NB4 (cell line): ENCODE results near the gene EBI3.

Experiments used
- DNase-seq: peaks from one replicate; pipeline ENCODE4 v3.0.0; 2010; ENCODE audit warnings: low read depth
- H3K4me3 ChIP-seq: one replicate; pipeline ENCODE4 v1.5.1; 2011; ENCODE audit warnings: mild to moderate bottlenecking, low read depth, low read length, moderate library complexity
- MYC ChIP-seq: IDR thresholded peaks from 2 replicates; pipeline ENCODE4 v1.6.1; 2011; ENCODE audit warnings: low read depth, low read length
- POLR2A ChIP-seq: IDR thresholded peaks from 2 replicates; pipeline ENCODE4 v1.6.1; 2011; ENCODE audit warnings: mild to moderate bottlenecking; ENCODE audit not compliant: insufficient read length; ENCODE audit errors: extremely low read depth
- TF ChIP-seq, protein P1 (sequence below): IDR thresholded peaks from 2 replicates; pipeline ENCODE4 v1.6.1; 2011; ENCODE audit warnings: low read depth, low read length
- TF ChIP-seq, protein P2 (sequence below): IDR thresholded peaks from one replicate; pipeline ENCODE4 v1.5.1; 2012; ENCODE audit warnings: low read depth, low read length

Gene EBI3

GRCh38 chr19:4196009-4196408 lies 33.3 kb upstream of the EBI3 start:
- no peak overlapping the region for H3K4me3 ChIP-seq
- no peak for DNase-seq
- TF ChIP-seq, protein P1, sequence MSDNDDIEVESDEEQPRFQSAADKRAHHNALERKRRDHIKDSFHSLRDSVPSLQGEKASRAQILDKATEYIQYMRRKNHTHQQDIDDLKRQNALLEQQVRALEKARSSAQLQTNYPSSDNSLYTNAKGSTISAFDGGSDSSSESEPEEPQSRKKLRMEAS: no peak
- TF ChIP-seq POLR2A (no peak), MYC (no peak)
- TF ChIP-seq, protein P2, sequence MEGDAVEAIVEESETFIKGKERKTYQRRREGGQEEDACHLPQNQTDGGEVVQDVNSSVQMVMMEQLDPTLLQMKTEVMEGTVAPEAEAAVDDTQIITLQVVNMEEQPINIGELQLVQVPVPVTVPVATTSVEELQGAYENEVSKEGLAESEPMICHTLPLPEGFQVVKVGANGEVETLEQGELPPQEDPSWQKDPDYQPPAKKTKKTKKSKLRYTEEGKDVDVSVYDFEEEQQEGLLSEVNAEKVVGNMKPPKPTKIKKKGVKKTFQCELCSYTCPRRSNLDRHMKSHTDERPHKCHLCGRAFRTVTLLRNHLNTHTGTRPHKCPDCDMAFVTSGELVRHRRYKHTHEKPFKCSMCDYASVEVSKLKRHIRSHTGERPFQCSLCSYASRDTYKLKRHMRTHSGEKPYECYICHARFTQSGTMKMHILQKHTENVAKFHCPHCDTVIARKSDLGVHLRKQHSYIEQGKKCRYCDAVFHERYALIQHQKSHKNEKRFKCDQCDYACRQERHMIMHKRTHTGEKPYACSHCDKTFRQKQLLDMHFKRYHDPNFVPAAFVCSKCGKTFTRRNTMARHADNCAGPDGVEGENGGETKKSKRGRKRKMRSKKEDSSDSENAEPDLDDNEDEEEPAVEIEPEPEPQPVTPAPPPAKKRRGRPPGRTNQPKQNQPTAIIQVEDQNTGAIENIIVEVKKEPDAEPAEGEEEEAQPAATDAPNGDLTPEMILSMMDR: no peak

DNA sequence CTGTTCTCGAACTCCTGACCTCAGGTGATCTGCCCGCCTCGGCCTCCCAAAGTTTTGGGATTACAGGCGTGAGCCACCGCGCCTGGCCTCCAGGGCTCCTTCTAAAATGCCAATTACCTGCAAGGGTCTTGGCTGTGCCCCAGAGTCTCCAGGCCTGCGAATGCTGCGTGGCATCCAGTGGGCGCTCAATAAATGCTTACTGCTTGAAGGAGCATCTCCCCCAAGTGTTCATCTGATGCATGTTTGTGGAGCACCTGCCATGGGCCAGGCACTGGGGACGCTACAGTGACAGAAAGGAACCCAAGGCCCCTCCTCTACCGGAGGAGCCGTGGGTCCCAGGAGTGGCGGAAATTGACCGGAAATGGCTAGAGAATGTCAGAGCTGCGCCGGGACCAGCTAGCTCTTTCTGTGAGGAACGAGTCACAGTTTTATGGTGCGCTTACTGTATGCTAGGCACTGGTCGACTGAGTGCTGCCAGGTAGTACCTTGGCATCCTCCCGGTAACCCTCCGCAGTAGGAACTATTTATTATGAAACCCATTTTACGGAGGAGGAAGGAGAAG lies 32.7 kb upstream of the EBI3 start:
- TF ChIP-seq, protein P2: no peak
- DNase-seq: no peak
- no peak overlapping the region for H3K4me3 ChIP-seq

GRCh38 chr19:4197228-4197624 lies 32.1 kb upstream of the EBI3 start:
- no peak for DNase-seq
- H3K4me3 ChIP-seq: no peak overlapping the region
- TF ChIP-seq POLR2A (no peak), MYC (no peak)
- TF ChIP-seq, protein P1: no peak
- TF ChIP-seq, protein P2: no peak

- DNase-seq: no peak
- H3K4me3 ChIP-seq: no peak overlapping the region
- TF ChIP-seq MYC (no peak), POLR2A (no peak)
- TF ChIP-seq, protein P1: no peak
Measured at GRCh38 chr19:4197625-4198466, 31.5 kb upstream of the EBI3 start.

GRCh38 chr19:4198467-4199126 lies 30.7 kb upstream of the EBI3 start:
- H3K4me3 ChIP-seq: no peak overlapping the region
- DNase-seq: no peak
- TF ChIP-seq MYC (no peak), POLR2A (no peak)
- TF ChIP-seq, protein P1: no peak
- TF ChIP-seq, protein P2: no peak

DNA sequence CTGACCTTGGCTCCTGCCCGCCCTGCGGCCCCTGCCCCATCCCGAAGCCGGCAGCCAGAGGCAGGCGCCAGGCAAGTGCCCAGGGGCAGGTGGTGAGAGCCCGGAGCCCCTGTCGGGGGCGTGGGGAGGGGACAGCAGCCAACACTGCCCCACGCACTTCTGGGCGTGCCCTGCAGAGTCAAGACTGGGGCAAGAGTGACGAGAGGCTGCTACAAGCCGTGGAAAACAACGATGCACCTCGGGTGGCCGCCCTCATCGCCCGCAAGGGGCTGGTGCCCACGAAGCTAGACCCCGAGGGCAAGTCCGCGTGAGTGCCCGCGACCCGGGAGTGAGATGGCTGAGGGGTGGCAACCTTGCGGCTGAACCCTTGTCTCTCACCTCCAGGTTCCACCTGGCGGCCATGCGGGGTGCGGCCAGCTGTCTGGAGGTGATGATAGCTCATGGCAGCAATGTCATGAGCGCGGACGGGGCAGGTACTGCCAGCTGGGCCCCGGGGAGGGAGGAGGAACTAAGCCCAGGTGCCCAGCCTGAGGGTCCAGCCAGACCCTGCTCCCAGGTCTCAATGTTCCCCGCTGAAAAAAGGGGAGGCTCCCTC lies 29.5 kb upstream of the EBI3 start:
- TF ChIP-seq, protein P2: no peak
- TF ChIP-seq MYC (no peak), POLR2A (no peak)
- DNase-seq: no peak
- H3K4me3 ChIP-seq: no peak overlapping the region
